ENCODE data around the gene BNIP3. TPM values are rescaled to one million over a fixed set of nuclear protein-coding genes. Genes with fewer than 3 reads are reported as not detected.

The BNIP3 gene
- total RNA-seq, 2 experiments from 2014 or later: 207 to 216 TPM

DNA sequence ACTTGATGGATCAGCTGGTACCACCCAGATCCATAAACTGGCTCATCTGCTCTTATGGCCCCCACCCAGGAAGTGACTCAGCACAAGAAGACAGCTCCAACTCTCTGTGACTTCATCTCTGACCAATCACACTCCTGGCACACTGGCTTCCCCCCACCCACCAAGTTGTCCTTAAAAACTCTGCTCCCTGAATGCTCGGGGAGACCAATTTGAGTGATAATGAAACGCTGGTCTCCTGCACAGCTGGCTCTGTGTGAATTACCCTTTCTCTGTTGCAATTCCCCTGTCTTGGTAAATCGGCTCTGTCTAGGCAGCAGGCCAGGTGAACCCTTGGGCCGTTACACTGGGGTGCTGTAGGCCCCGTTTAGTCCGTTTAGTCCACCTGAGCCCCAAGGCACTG lies 23.4 kb upstream of the BNIP3 start:
- ATAC-seq (peak; percentile 51), DNase-seq (peak; percentile 33)
- Mint-ChIP-seq H3K9me3 (peaks cover 6% of the 10 kb centered on the region), H3K4me3 (no peak overlapping the region), H3K36me3 (ENCODE audit: low read depth) (no peaks in the 10 kb centered on the region), H3K27me3 (peaks cover 4% of the 10 kb centered on the region), H3K4me1 (ENCODE audit: low read depth) (peaks cover 4% of the 10 kb centered on the region), H3K27ac (no peak overlapping the region)
- TF ChIP-seq, protein P1, sequence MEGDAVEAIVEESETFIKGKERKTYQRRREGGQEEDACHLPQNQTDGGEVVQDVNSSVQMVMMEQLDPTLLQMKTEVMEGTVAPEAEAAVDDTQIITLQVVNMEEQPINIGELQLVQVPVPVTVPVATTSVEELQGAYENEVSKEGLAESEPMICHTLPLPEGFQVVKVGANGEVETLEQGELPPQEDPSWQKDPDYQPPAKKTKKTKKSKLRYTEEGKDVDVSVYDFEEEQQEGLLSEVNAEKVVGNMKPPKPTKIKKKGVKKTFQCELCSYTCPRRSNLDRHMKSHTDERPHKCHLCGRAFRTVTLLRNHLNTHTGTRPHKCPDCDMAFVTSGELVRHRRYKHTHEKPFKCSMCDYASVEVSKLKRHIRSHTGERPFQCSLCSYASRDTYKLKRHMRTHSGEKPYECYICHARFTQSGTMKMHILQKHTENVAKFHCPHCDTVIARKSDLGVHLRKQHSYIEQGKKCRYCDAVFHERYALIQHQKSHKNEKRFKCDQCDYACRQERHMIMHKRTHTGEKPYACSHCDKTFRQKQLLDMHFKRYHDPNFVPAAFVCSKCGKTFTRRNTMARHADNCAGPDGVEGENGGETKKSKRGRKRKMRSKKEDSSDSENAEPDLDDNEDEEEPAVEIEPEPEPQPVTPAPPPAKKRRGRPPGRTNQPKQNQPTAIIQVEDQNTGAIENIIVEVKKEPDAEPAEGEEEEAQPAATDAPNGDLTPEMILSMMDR (IDR thresholded peaks at IDR 0.05): no peak
- intact Hi-C loops (cut with micrococcal nuclease): no loop called here
- ChIA-PET POLR2A (no interaction called here), CTCF (interaction anchor here (1.0 to 1.8 kb wide), 2 partner anchors 18 to 120 kb away, joined by 4 to 6 read pairs; no protein-coding TSS in a partner anchor)

DNA sequence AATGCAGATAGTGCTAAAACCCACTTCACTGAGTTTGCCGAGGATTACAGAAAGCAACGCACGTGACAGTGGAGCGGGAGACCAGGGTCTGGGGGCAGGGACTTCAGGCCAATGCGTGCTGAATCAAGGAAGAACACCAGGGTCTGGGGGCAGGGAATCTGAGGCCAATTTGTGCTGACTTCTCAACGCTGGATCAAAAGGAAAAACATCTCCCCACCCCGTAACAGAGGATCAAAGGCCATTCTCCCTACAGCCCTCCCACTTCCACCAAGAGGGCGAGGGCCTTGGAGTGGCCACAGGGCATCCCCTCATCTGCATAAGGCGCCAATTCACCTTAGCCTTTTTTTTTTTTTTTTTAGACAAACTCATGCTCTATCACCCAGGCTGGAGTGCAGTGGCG lies 22.3 kb upstream of the BNIP3 start:
- no peak overlapping the region for H3K27ac Mint-ChIP-seq
- TF ChIP-seq, protein P1 (IDR thresholded peaks at IDR 0.05): no peak
- CTCF ChIA-PET: interaction anchor here (1.8 kb wide), 1 partner anchor 19 kb away, joined by 6 read pairs; no protein-coding TSS in a partner anchor
- peaks cover 6% of the 10 kb centered on the region for H3K9me3 Mint-ChIP-seq
- DNase-seq: no peak
- POLR2A ChIA-PET: no interaction called here
- intact Hi-C loops (cut with micrococcal nuclease): no loop called here
- H3K4me3 Mint-ChIP-seq: no peak overlapping the region
- no peaks in the 10 kb centered on the region for H3K36me3 Mint-ChIP-seq (ENCODE audit: low read depth)
- H3K4me1 Mint-ChIP-seq (ENCODE audit: low read depth): peaks cover 4% of the 10 kb centered on the region
- ATAC-seq: no peak
- peaks cover 4% of the 10 kb centered on the region for H3K27me3 Mint-ChIP-seq

DNA sequence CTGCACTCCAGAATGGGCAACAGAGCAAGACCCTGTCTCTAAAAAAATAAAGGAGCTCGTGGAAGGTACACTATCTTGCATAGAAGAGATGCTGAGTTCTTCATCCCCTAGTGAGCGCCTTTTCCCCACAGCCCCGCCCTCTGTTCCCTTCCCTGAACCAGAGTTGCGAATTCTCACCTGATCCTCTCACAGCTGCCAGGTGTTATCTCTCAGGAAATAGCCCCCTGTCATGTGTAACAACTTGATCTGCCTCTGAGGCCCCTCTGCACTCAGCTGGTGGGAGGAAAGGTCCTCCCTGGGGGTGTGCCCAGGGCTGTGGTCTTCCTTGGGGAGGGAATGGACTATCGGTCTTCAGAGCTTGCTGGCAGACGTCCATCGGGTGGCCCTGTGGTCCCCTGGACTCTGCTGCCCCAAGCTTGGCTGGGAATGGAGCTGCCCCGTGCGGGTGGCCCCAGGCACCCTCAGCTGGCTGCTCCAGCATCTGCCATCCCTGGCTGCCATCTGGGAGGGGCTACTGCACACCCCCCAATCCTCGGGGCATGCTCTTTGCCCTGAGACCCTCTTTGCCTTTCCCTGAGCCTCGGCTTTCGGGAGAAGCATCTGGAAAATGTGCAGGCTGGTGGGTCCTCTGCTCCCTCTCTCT lies 21.7 kb upstream of the BNIP3 start:
- ChIA-PET POLR2A (no interaction called here), CTCF (no interaction called here)
- H3K9me3 Mint-ChIP-seq: peaks cover 6% of the 10 kb centered on the region
- H3K4me3 Mint-ChIP-seq: no peak overlapping the region
- H3K4me1 Mint-ChIP-seq (ENCODE audit: low read depth): peaks cover 4% of the 10 kb centered on the region
- ATAC-seq (no peak), DNase-seq (no peak)
- TF ChIP-seq, protein P1 (IDR thresholded peaks at IDR 0.05): no peak
- no peak overlapping the region for H3K27ac Mint-ChIP-seq
- intact Hi-C loops (cut with micrococcal nuclease): no loop called here
- H3K36me3 Mint-ChIP-seq (ENCODE audit: low read depth): no peaks in the 10 kb centered on the region
- peaks cover 1% of the 10 kb centered on the region for H3K27me3 Mint-ChIP-seq

DNA sequence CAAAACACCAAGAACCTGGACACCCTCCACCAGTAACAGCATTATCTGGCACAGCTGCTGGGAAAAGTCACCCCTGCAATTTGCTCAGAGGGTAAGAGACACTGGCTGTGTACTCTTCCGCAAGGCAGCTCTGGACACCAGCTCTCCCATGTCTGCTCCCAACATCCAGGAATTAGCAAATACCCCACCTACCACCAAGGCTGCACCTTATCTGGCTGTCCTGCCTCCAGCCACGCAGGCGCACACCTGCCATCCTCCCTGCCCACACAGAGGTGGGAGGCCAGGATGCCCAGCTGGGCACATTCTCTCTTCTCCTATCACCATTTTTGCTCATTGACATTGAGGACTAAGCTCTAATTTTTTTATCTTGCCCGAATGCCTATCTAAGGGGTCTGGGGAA lies 20.3 kb upstream of the BNIP3 start:
- DNase-seq (no peak), ATAC-seq (no peak)
- TF ChIP-seq, protein P1 (IDR thresholded peaks at IDR 0.05): no peak
- Mint-ChIP-seq H3K4me1 (ENCODE audit: low read depth) (peaks cover 4% of the 10 kb centered on the region), H3K4me3 (no peak overlapping the region), H3K27ac (no peak overlapping the region), H3K36me3 (ENCODE audit: low read depth) (no peaks in the 10 kb centered on the region), H3K9me3 (peaks cover 6% of the 10 kb centered on the region), H3K27me3 (peaks cover 1% of the 10 kb centered on the region)
- CTCF ChIA-PET: interaction anchor here (1.2 kb wide), 1 partner anchor 21 kb away, joined by 5 read pairs; no protein-coding TSS in a partner anchor
- POLR2A ChIA-PET: no interaction called here
- intact Hi-C loops (cut with micrococcal nuclease): no loop called here

DNA sequence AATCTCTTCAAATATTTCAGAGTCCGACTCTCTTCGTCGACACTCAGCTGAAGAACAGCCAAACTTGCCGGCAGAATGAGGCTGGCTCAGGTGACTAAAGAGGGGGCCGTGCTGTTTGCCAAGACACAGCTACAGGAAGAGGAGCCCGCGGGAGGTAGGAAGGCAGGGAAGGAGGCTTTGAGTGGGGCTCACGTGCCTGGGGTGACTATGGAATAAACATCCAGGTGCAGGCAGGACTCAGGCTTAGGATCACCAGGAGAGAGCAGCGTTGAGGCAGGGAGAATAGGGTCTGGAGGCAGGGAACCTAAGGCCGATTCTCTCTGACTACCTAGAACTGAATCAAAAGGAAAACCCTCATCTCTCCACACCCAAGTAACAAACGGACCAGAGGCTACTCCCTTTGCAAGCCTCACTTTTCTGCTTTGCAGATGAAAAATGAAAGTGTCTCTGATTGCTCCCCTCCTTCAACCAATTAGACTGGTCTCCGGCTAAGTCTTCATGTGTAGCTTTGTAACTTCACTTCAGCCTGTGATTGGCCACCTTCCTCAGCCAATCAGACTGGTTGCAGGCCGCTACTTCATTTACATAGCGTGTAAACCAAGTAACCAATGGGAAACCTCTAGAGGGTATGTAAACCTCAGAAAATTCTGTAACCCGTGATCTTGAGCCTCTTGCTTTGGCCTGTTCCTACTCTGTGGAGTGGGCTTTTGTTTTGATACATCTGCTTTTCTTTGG lies 19.7 kb upstream of the BNIP3 start:
- ATAC-seq: peak; percentile 61
- peaks cover 6% of the 10 kb centered on the region for H3K9me3 Mint-ChIP-seq
- intact Hi-C loops (cut with micrococcal nuclease): no loop called here
- TF ChIP-seq, protein P1 (IDR thresholded peaks at IDR 0.05): no peak
- H3K4me1 Mint-ChIP-seq (ENCODE audit: low read depth): peaks cover 4% of the 10 kb centered on the region
- no peaks in the 10 kb centered on the region for H3K36me3 Mint-ChIP-seq (ENCODE audit: low read depth)
- no peaks in the 10 kb centered on the region for H3K27me3 Mint-ChIP-seq
- H3K4me3 Mint-ChIP-seq: peak overlapping the region; percentile 8
- POLR2A ChIA-PET: no interaction called here
- peak; percentile 19 for DNase-seq
- CTCF ChIA-PET: interaction anchor here (1.2 to 2.2 kb wide), 2 partner anchors 21 to 22 kb away, joined by 5 to 11 read pairs; no protein-coding TSS in a partner anchor
- H3K27ac Mint-ChIP-seq: no peak overlapping the region

All from activated CD8-positive, alpha-beta T cell treated with anti-CD3 and anti-CD28 coated beads for 36 hours (primary cell).